HepG2 (cell line): ENCODE results near the gene KCTD13. TPM values are rescaled to one million over a fixed set of nuclear protein-coding genes. Genes with fewer than 3 reads are reported as not detected.

Experiments used
- KAT7 ChIP-seq: IDR thresholded peaks from 2 replicates; pipeline ENCODE4 v1.6.1; 2018; ENCODE audit warnings: borderline replicate concordance, missing compliant biosample characterization
- MIER3 ChIP-seq: IDR thresholded peaks from 2 replicates; pipeline ENCODE4 v1.6.1; 2016; ENCODE audit warnings: missing compliant biosample characterization, borderline replicate concordance
- PCBP1 ChIP-seq: fragments of 200-400 bp; formaldehyde crosslinking; IDR thresholded peaks from 2 replicates; pipeline ENCODE4 v1.6.1; 2017; ENCODE audit warnings: mild to moderate bottlenecking, low read depth, low read length, borderline replicate concordance
- PCBP2 ChIP-seq: fragments of 200-400 bp; formaldehyde crosslinking; optimal IDR thresholded peaks from 2 replicates; pipeline ENCODE3; 2018; ENCODE audit warnings: low read length, low read depth; ENCODE audit not compliant: poor library complexity, severe bottlenecking
- REL ChIP-seq: sonication (generic); formaldehyde crosslinking; conservative IDR thresholded peaks from 2 replicates; pipeline ENCODE4 v1.8.0; 2022; ENCODE audit warnings: mild to moderate bottlenecking, missing genetic modification reagents, moderate library complexity
- RXRA ChIP-seq: sonication (generic); formaldehyde crosslinking; IDR thresholded peaks from 2 replicates; pipeline ENCODE4 v1.5.1; 2020; ENCODE audit warnings: missing genetic modification reagents
- THAP11 ChIP-seq: IDR thresholded peaks from 2 replicates; pipeline ENCODE4 v1.6.1; 2016; ENCODE audit warnings: missing biosample characterization, missing genetic modification reagents
- ZFP90 ChIP-seq: sonication (generic); formaldehyde crosslinking; IDR thresholded peaks from 2 replicates; pipeline ENCODE4 v1.8.0; 2022; ENCODE audit warnings: missing genetic modification reagents, mild to moderate bottlenecking, inconsistent platforms, borderline replicate concordance
- ZFX ChIP-seq: sonication (generic); formaldehyde crosslinking; IDR thresholded peaks from 2 replicates; pipeline ENCODE4 v1.4.0; 2020; ENCODE audit warnings: mild to moderate bottlenecking, low read depth, missing genetic modification reagents, moderate library complexity
- ZNF10 ChIP-seq: sonication (generic); formaldehyde crosslinking; IDR thresholded peaks from 2 replicates; pipeline ENCODE4 v1.4.0; 2020; ENCODE audit warnings: mild to moderate bottlenecking, low read depth, missing genetic modification reagents, borderline replicate concordance
- ZNF12 ChIP-seq: sonication (generic); formaldehyde crosslinking; IDR thresholded peaks from 2 replicates; pipeline ENCODE4 v1.5.0; 2020; ENCODE audit warnings: missing genetic modification reagents
- ZNF138 ChIP-seq: sonication (generic); formaldehyde crosslinking; IDR thresholded peaks from 2 replicates; pipeline ENCODE4 v1.5.0; 2020; ENCODE audit warnings: mild to moderate bottlenecking, low read depth, missing genetic modification reagents
- ZNF235 ChIP-seq: sonication (generic); formaldehyde crosslinking; IDR thresholded peaks from 2 replicates; pipeline ENCODE4 v1.8.1; 2023; ENCODE audit warnings: mild to moderate bottlenecking, missing genetic modification reagents, borderline replicate concordance
- ZNF510 ChIP-seq: sonication (generic); formaldehyde crosslinking; IDR thresholded peaks from 2 replicates; pipeline ENCODE4 v1.4.0; 2020; ENCODE audit warnings: low read depth, mild to moderate bottlenecking, missing genetic modification reagents
- ZNF768 ChIP-seq: sonication (generic); formaldehyde crosslinking; IDR thresholded peaks from 2 replicates; pipeline ENCODE4 v1.4.0; 2020; ENCODE audit warnings: missing genetic modification reagents
- polyA plus RNA-seq, 8 experiments: library from polyadenylated mRNA; depleted of rRNA in 3 of 8; stranded (reverse) in 7 of 8; unstranded in 1 of 8; fragments of >200 nt; fragmentation: Illumina TruSeq in 4 of 8; extraction: Trizol in 4 of 8; gene quantifications; 2 replicates each; pipeline versions ENCODE4 v1.2.1 to v1.2.3, GENCODE V29; 2011 to 2016; ENCODE audit warnings: low read depth in 4 of 8, missing spikeins in 1 of 8, mixed read lengths in 1 of 8; ENCODE audit not compliant: insufficient read depth in 1 of 8
- total RNA-seq, 5 experiments: library from RNA; depleted of rRNA; stranded (reverse); fragments of >200 nt; fragmentation: Illumina TruSeq; extraction: Trizol; gene quantifications; 2 replicates each; pipeline ENCODE4 v1.2.3, GENCODE V29; 2016; ENCODE audit warnings: low read depth in 1 of 5
- TF ChIP-seq, protein P1 (sequence below): sonication (generic); formaldehyde crosslinking; IDR thresholded peaks from 2 replicates; pipeline ENCODE4 v1.5.1; 2020; ENCODE audit warnings: missing genetic modification reagents, mild to moderate bottlenecking, borderline replicate concordance
- TF ChIP-seq, protein P2 (sequence below): sonication (generic); formaldehyde crosslinking; IDR thresholded peaks from 2 replicates; pipeline ENCODE4 v1.4.0; 2020; ENCODE audit warnings: missing genetic modification reagents
- TF ChIP-seq, protein P3 (sequence below): sonication (generic); formaldehyde crosslinking; IDR thresholded peaks from 2 replicates; pipeline ENCODE4 v1.4.0; 2020; ENCODE audit warnings: mild to moderate bottlenecking, missing genetic modification reagents
- TF ChIP-seq, protein P4 (sequence below): sonication (generic); formaldehyde crosslinking; IDR thresholded peaks from 2 replicates; pipeline ENCODE4 v1.4.0; 2020; ENCODE audit warnings: mild to moderate bottlenecking, missing genetic modification reagents

KCTD13 gene
- total and polyA plus RNA-seq, 2 of the 13 experiments (the other 11 are each of a cell fraction or from before 2014, with no cell fraction given), result 6.3 to 14.7 TPM

DNA sequence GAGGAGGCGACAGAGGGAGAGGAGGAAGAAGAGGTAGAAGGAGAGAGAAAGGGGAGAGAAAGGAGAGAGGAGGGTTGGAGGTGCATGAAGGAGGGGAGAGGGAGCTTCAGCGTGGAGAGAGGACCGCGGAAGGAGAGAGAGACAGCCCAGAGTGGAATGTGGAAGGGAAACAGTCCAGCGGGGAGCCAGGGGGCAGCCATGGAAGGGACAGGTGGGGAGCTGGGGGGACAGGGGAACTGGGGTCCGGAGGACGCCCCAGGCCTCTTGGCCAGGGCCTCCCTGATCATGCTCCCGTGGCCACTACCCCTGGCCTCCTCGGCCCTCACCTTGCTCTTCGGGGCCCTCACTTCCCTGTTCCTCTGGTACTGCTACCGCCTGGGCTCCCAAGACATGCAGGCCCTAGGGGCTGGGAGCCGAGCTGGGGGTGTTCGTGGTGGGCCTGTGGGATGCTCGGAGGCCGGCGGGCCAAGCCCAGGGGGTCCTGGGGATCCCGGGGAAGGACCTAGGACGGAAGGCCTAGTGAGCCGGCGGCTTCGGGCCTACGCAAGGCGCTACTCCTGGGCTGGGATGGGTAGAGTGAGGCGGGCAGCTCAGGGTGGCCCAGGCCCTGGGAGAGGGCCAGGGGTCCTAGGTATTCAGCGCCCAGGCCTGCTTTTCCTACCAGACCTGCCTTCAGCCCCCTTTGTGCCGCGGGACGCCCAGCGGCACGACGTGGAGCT is 25.0 kb downstream of the KCTD13 start (continued):
- TF ChIP-seq MIER3 (CRISPR knock-in tag) (0 out of 2 replicates have a peak, but pooled peaks have one; percentile 19), ZNF768 (peak; percentile 60; the same call in 1 of the 2 replicates), ZFX (CRISPR knock-in tag) (peak; percentile 98), ZNF235 (CRISPR knock-in tag) (0 out of 2 replicates have a peak, but pooled peaks have one; percentile 48), PCBP2 (no peak), ZNF510 (no peak), ZFP90 (CRISPR knock-in tag) (no peak), REL (CRISPR knock-in tag) (no peak), RXRA (CRISPR knock-in tag) (peak; percentile 47; the same call in 1 of the 2 replicates), PCBP1 (0 out of 2 replicates have a peak, but pooled peaks have one; percentile 50), ZNF12 (CRISPR knock-in tag) (no peak), THAP11 (no peak; the same call in none of the 2 replicates), KAT7 (CRISPR knock-in tag) (no peak), ZNF138 (CRISPR knock-in tag) (no peak; the same call in 1 of the 2 replicates), ZNF10 (no peak)
- TF ChIP-seq, protein P1, sequence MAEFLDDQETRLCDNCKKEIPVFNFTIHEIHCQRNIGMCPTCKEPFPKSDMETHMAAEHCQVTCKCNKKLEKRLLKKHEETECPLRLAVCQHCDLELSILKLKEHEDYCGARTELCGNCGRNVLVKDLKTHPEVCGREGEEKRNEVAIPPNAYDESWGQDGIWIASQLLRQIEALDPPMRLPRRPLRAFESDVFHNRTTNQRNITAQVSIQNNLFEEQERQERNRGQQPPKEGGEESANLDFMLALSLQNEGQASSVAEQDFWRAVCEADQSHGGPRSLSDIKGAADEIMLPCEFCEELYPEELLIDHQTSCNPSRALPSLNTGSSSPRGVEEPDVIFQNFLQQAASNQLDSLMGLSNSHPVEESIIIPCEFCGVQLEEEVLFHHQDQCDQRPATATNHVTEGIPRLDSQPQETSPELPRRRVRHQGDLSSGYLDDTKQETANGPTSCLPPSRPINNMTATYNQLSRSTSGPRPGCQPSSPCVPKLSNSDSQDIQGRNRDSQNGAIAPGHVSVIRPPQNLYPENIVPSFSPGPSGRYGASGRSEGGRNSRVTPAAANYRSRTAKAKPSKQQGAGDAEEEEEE, result no peak
- TF ChIP-seq, protein P2, sequence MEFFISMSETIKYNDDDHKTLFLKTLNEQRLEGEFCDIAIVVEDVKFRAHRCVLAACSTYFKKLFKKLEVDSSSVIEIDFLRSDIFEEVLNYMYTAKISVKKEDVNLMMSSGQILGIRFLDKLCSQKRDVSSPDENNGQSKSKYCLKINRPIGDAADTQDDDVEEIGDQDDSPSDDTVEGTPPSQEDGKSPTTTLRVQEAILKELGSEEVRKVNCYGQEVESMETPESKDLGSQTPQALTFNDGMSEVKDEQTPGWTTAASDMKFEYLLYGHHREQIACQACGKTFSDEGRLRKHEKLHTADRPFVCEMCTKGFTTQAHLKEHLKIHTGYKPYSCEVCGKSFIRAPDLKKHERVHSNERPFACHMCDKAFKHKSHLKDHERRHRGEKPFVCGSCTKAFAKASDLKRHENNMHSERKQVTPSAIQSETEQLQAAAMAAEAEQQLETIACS, result no peak
- TF ChIP-seq, protein P3, sequence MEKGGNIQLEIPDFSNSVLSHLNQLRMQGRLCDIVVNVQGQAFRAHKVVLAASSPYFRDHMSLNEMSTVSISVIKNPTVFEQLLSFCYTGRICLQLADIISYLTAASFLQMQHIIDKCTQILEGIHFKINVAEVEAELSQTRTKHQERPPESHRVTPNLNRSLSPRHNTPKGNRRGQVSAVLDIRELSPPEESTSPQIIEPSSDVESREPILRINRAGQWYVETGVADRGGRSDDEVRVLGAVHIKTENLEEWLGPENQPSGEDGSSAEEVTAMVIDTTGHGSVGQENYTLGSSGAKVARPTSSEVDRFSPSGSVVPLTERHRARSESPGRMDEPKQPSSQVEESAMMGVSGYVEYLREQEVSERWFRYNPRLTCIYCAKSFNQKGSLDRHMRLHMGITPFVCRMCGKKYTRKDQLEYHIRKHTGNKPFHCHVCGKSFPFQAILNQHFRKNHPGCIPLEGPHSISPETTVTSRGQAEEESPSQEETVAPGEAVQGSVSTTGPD, result no peak
- TF ChIP-seq, protein P4, sequence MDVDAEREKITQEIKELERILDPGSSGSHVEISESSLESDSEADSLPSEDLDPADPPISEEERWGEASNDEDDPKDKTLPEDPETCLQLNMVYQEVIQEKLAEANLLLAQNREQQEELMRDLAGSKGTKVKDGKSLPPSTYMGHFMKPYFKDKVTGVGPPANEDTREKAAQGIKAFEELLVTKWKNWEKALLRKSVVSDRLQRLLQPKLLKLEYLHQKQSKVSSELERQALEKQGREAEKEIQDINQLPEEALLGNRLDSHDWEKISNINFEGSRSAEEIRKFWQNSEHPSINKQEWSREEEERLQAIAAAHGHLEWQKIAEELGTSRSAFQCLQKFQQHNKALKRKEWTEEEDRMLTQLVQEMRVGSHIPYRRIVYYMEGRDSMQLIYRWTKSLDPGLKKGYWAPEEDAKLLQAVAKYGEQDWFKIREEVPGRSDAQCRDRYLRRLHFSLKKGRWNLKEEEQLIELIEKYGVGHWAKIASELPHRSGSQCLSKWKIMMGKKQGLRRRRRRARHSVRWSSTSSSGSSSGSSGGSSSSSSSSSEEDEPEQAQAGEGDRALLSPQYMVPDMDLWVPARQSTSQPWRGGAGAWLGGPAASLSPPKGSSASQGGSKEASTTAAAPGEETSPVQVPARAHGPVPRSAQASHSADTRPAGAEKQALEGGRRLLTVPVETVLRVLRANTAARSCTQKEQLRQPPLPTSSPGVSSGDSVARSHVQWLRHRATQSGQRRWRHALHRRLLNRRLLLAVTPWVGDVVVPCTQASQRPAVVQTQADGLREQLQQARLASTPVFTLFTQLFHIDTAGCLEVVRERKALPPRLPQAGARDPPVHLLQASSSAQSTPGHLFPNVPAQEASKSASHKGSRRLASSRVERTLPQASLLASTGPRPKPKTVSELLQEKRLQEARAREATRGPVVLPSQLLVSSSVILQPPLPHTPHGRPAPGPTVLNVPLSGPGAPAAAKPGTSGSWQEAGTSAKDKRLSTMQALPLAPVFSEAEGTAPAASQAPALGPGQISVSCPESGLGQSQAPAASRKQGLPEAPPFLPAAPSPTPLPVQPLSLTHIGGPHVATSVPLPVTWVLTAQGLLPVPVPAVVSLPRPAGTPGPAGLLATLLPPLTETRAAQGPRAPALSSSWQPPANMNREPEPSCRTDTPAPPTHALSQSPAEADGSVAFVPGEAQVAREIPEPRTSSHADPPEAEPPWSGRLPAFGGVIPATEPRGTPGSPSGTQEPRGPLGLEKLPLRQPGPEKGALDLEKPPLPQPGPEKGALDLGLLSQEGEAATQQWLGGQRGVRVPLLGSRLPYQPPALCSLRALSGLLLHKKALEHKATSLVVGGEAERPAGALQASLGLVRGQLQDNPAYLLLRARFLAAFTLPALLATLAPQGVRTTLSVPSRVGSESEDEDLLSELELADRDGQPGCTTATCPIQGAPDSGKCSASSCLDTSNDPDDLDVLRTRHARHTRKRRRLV, result no peak
